Sigmoid colon (tissue), 7 donors: Measurements from ENCODE around the gene AMIGO2. TPM values are rescaled to one million over a fixed set of nuclear protein-coding genes. Genes with fewer than 3 reads are reported as not detected.
"Not testable (repeated sequence)": the region's sequence is repeated elsewhere in the genome, so short reads cannot be mapped to it uniquely, and the experiment has no call there.

Experiments used
- DNase-seq: peaks from one replicate; pipeline ENCODE4 v3.0.0-alpha.2; 2019
- H3K27ac ChIP-seq, 4 donors: fragments of 200-600 bp; sonication (generic); one replicate each; pipeline ENCODE4 v1.5.1; 2016 to 2019; ENCODE audit warnings: mild to moderate bottlenecking in 1 of 4
- H3K27me3 ChIP-seq, 3 donors: fragments of 200-600 bp; sonication (generic); one replicate each; pipeline ENCODE4 v1.5.1; 2019; ENCODE audit warnings: mild to moderate bottlenecking in 1 of 3
- H3K36me3 ChIP-seq, 4 donors: fragments of 200-600 bp; sonication (generic); one replicate each; pipeline ENCODE4 v1.5.1; 2016 to 2019
- H3K4me1 ChIP-seq, 4 donors: fragments of 200-600 bp; sonication (generic); one replicate each; pipeline ENCODE4 v1.5.1; 2017 to 2019
- H3K4me3 ChIP-seq, 4 donors: fragments of 200-600 bp; sonication (generic); one replicate each; pipeline ENCODE4 v1.5.1; 2017 to 2019; ENCODE audit warnings: mild to moderate bottlenecking in 2 of 4, moderate library complexity in 1 of 4
- H3K9me3 ChIP-seq, 4 donors: fragments of 200-600 bp in 3 of 4; sonication (generic) in 3 of 4; one replicate each; pipeline versions ENCODE4 v1.5.1 to v1.6.1; 2013 to 2019
- EP300 ChIP-seq, 4 donors: sonication (generic); formaldehyde crosslinking; IDR thresholded peaks; one replicate each; pipeline ENCODE4 v1.6.1; 2017; ENCODE audit warnings: antibody characterized with exemption in 4 of 4
- POLR2A ChIP-seq, 2 donors: fragments of 450-650 bp; IDR thresholded peaks; one replicate each; pipeline ENCODE4 v1.6.1; 2016; ENCODE audit warnings: antibody characterized with exemption in 2 of 2, mild to moderate bottlenecking in 2 of 2, moderate library complexity in 2 of 2
- POLR2AphosphoS5 ChIP-seq, 4 donors: sonication (generic); formaldehyde crosslinking; IDR thresholded peaks; one replicate each; pipeline ENCODE4 v1.6.1; 2017; ENCODE audit warnings: antibody characterized with exemption in 4 of 4
- WGBS, 2 donors: extraction: QIAGEN DNeasy Blood & Tissue Kit; methylation state at CpG; one replicate each; pipeline ENCODE4 v1.1.7; 2013; 5-methylcytosine and 5-hydroxymethylcytosine counted together
- intact Hi-C: fragments of 100-400 bp; cut with DNase I; formaldehyde crosslinking; loops from one replicate; pipeline ENCODE4 v1.15.1; 2023
- polyA plus RNA-seq, 3 donors: library from polyadenylated mRNA; stranded (reverse); fragments of 200-250 nt; gene quantifications; one replicate each; pipeline ENCODE4 v1.2.3, GENCODE V29; 2013
- total RNA-seq, 4 donors: library from RNA; depleted of rRNA; stranded (reverse); fragments of >200 nt; gene quantifications; one replicate each; pipeline ENCODE4 v1.1.0, GENCODE V29; 2016
- TF ChIP-seq, protein P1 (sequence below), 4 experiments: fragments of 450-650 bp in 3 of 4; fragments of 200-600 bp in 1 of 4; IDR thresholded peaks; one replicate each; pipeline ENCODE4 v1.5.1; 2016 to 2019; ENCODE audit warnings: antibody characterized with exemption in 4 of 4, mild to moderate bottlenecking in 3 of 4, moderate library complexity in 2 of 4
- donor health status: healthy with polysubstance abuse.
- donor health status: Bipolar disorder and iron deficiency.
- donor health status: healthy.

AMIGO2 gene
- total and polyA plus RNA-seq, 7 donors, result 0.46 to 68.1 (median 33.2) TPM

DNA sequence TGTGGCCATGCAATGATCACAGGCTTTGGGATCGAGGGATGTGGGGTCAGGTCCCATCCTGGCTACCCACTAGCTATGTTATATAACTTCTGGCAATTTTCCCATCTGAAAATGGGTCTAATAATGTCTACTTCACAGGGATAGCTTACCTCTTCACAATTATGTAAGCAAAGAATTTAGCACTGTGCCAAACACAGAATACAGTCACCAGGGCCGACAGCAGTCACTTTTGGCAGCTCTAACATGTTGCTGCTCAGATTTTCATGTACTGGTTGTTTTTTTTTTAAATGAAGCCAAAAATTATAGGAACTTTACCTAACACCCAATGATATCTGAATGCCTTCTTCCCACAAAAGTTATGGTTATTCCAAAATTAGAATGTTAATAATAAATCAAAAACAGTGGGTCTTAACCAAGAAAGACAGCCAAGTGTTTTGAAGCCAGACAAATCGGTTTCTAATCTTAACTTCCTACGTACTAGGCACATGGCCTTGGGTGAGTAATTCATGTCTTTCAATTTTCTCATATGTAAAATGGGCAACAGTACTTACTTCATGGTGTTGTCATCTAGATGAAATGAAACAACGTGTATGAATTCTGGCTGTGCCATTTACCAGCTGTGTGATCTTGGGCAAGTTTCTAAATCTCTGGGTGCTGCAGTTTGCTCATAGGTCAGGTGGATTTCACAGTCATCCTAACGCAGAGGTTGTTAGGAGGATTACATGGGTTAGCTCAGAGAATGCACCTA, 13.3 kb downstream of the AMIGO2 start:
- intact Hi-C loops, result loop anchor here (5.0 kb wide), 1 partner anchor 34 kb away; no protein-coding TSS in a partner anchor
- WGBS, 2 donors, result 80 to 88% methylated on average over 6 of the region's 6 CpGs
- no peak for DNase-seq
- no peaks in the 10 kb centered on the region for H3K9me3 ChIP-seq
- TF ChIP-seq, protein P1, sequence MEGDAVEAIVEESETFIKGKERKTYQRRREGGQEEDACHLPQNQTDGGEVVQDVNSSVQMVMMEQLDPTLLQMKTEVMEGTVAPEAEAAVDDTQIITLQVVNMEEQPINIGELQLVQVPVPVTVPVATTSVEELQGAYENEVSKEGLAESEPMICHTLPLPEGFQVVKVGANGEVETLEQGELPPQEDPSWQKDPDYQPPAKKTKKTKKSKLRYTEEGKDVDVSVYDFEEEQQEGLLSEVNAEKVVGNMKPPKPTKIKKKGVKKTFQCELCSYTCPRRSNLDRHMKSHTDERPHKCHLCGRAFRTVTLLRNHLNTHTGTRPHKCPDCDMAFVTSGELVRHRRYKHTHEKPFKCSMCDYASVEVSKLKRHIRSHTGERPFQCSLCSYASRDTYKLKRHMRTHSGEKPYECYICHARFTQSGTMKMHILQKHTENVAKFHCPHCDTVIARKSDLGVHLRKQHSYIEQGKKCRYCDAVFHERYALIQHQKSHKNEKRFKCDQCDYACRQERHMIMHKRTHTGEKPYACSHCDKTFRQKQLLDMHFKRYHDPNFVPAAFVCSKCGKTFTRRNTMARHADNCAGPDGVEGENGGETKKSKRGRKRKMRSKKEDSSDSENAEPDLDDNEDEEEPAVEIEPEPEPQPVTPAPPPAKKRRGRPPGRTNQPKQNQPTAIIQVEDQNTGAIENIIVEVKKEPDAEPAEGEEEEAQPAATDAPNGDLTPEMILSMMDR (IDR thresholded peaks at IDR 0.05), result no peak
- TF ChIP-seq EP300 (IDR thresholded peaks at IDR 0.05), result no peak
- peak in 1 of 4 donors; percentile 36 for TF ChIP-seq POLR2AphosphoS5 (IDR thresholded peaks at IDR 0.05)
- H3K36me3 ChIP-seq, result no peaks in the 10 kb centered on the region
- peaks cover 0 to 47% (median 40%) of the 10 kb centered on the region in 4 donors for H3K4me1 ChIP-seq
- H3K27me3 ChIP-seq, result no peaks in the 10 kb centered on the region
- no peak overlapping the region for H3K4me3 ChIP-seq
- peak overlapping the region in 3 of 4 donors; percentile 30 to 73 (median 61) for H3K27ac ChIP-seq

- WGBS, 2 donors, result 77 to 78% methylated on average over 1 of the region's 1 CpG
- DNase-seq, result no peak
- Histone ChIP-seq H3K4me3 (no peak overlapping the region), H3K36me3 (no peaks in the 10 kb centered on the region), H3K4me1 (peaks cover 0 to 47% (median 40%) of the 10 kb centered on the region in 4 donors), H3K27me3 (no peaks in the 10 kb centered on the region), H3K27ac (peak overlapping the region in 3 of 4 donors; percentile 30 to 73 (median 61)), H3K9me3 (no peaks in the 10 kb centered on the region)
- intact Hi-C loops, result loop anchor here (5.0 kb wide), 1 partner anchor 33 kb away; no protein-coding TSS in a partner anchor
- TF ChIP-seq EP300 (IDR thresholded peaks at IDR 0.05) (no peak), POLR2AphosphoS5 (IDR thresholded peaks at IDR 0.05) (peak in 1 of 4 donors; percentile 45)
These were observed 14.2 kb downstream of the AMIGO2 start for GRCh38 chr12:47065546-47065945.

GRCh38 chr12:47058640-47059039, 21.1 kb downstream of the AMIGO2 start:
- H3K27me3 ChIP-seq, H3K4me3 ChIP-seq, H3K36me3 ChIP-seq, intact Hi-C loops, H3K27ac ChIP-seq, H3K9me3 ChIP-seq, DNase-seq: not testable (repeated sequence)
- H3K4me1 ChIP-seq, result peaks cover 0 to 14% (median 4%) of the 10 kb centered on the region in 4 donors
- WGBS, 2 donors, result 89 to 94% methylated on average over 2 of the region's 2 CpGs

GRCh38 chr12:47056944-47057343, 22.8 kb downstream of the AMIGO2 start:
- peaks cover 0 to 14% (median 5%) of the 10 kb centered on the region in 4 donors for H3K4me1 ChIP-seq
- DNase-seq, H3K27ac ChIP-seq, intact Hi-C loops, H3K9me3 ChIP-seq, H3K36me3 ChIP-seq, H3K27me3 ChIP-seq, H3K4me3 ChIP-seq: not testable (repeated sequence)
- 83 to 90% methylated on average over 12 of the region's 12 CpGs for WGBS, 2 donors

DNA sequence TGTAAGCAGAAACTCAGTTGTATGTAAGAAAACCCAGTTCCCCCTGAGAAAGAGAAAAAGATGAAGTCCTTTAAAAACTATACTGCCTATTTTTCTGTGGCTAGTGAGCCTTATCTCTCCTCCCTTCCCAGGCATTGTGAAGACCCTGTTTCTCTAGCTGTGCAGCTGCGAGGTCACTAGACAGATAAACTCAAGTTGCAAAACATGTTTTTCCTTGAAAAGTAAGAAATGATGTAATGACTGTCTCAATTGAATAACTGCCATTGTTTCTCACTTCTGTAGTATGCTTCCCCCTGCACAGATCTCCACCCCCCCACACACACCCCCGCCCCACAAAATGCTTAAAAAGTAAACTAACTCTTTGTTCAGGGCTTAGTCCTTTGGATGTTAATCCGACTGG, 23.9 kb downstream of the AMIGO2 start:
- 78 to 79% methylated on average over 3 of the region's 3 CpGs for WGBS, 2 donors
- H3K27ac ChIP-seq, H3K36me3 ChIP-seq, DNase-seq, H3K27me3 ChIP-seq, intact Hi-C loops, H3K9me3 ChIP-seq, H3K4me3 ChIP-seq: not testable (repeated sequence)
- H3K4me1 ChIP-seq, result peaks cover 0 to 14% (median 5%) of the 10 kb centered on the region in 4 donors

- H3K4me1 ChIP-seq, result peaks cover 0 to 14% (median 5%) of the 10 kb centered on the region in 4 donors
- no peaks in the 10 kb centered on the region for H3K27me3 ChIP-seq
- no peaks in the 10 kb centered on the region for H3K36me3 ChIP-seq
- no peak overlapping the region for H3K4me3 ChIP-seq
- no peak overlapping the region for H3K27ac ChIP-seq
- TF ChIP-seq POLR2A (IDR thresholded peaks at IDR 0.05) (no peak), POLR2AphosphoS5 (IDR thresholded peaks at IDR 0.05) (no peak), EP300 (IDR thresholded peaks at IDR 0.05) (no peak)
- TF ChIP-seq, protein P1 (IDR thresholded peaks at IDR 0.05), result no peak
- intact Hi-C loops, result no loop called here
- 87 to 90% methylated on average over 4 of the region's 4 CpGs for WGBS, 2 donors
- no peak for DNase-seq
- H3K9me3 ChIP-seq, result peaks cover 0 to 13% (median 6%) of the 10 kb centered on the region in 4 donors
These were observed 25.1 kb downstream of the AMIGO2 start for GRCh38 chr12:47054659-47055058.

DNA sequence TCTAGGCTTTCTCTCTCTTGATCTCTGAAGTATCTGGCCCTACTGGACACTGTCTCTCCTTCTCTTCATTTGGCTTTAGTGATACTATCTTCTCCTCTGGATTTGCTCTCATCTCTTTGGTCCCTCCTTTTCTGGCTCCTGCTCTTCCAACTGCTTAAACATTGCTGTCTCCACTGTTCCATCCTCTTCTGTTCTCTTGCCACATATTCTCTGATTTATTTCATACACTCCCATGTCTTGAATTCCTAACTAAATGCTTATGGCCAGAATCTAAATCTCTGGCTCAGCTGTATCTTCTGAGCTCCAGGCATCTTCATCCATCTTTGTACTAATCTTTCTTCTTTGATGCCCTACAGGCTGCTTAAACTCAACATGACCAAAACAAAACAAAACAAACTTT, 25.8 kb downstream of the AMIGO2 start:
- H3K27ac ChIP-seq, result peak overlapping the region in 1 of 4 donors; percentile 2
- intact Hi-C loops, result no loop called here
- no peaks in the 10 kb centered on the region for H3K27me3 ChIP-seq
- H3K4me1 ChIP-seq, result peaks cover 0 to 14% (median 5%) of the 10 kb centered on the region in 4 donors
- no peak for DNase-seq
- no peak overlapping the region for H3K4me3 ChIP-seq
- TF ChIP-seq POLR2AphosphoS5 (IDR thresholded peaks at IDR 0.05), result peak in 1 of 4 donors; percentile 15
- TF ChIP-seq EP300 (IDR thresholded peaks at IDR 0.05), result no peak
- no peak for TF ChIP-seq POLR2A (IDR thresholded peaks at IDR 0.05)
- H3K36me3 ChIP-seq, result no peaks in the 10 kb centered on the region
- H3K9me3 ChIP-seq, result peaks cover 0 to 13% (median 6%) of the 10 kb centered on the region in 4 donors
